NCI-H524 treated with DMSO at 0.1 percent for 48 hours (cell line): ENCODE results near the gene SPDYC.

ENCODE experiments used
- DNase-seq: peaks from one replicate; lab custom pipeline; 2025; lab: John Stamatoyannopoulos, UW

The SPDYC gene

GRCh38 chr11:65170058-65170534, at the start of gene SPDYC:
TSS of gene SPDYC (plus strand) at chr11:65170233. CDS start at chr11:65171358, 1,125 bp downstream.
- no peak for DNase-seq

- no peak for DNase-seq
Measured at GRCh38 chr11:65120831-65121230, 49.2 kb upstream of the SPDYC start.

- DNase-seq = no peak
Measured at GRCh38 chr11:65121447-65121864, 48.6 kb upstream of the SPDYC start.

- DNase-seq = peak; percentile 76
Measured at GRCh38 chr11:65121865-65122696, 48.0 kb upstream of the SPDYC start, which contains the start of the genes FAU and MRPL49. TSS of gene FAU (minus strand) at chr11:65122134. CDS start at chr11:65121813, 321 bp downstream. TSS of gene MRPL49 (plus strand) at chr11:65122321. CDS start at chr11:65122347, 26 bp downstream.

GRCh38 chr11:65124480-65125196, 45.4 kb upstream of the SPDYC start:
- DNase-seq = no peak

- no peak for DNase-seq
Measured at GRCh38 chr11:65125197-65126056, 44.6 kb upstream of the SPDYC start.

- no peak for DNase-seq
Measured at GRCh38 chr11:65126624-65127274, 43.3 kb upstream of the SPDYC start.

- no peak for DNase-seq
Measured at GRCh38 chr11:65127473-65128181, 42.4 kb upstream of the SPDYC start.

GRCh38 chr11:65128182-65129145, 41.6 kb upstream of the SPDYC start:
- DNase-seq = no peak

- DNase-seq = no peak
Measured at GRCh38 chr11:65129649-65130441, 40.2 kb upstream of the SPDYC start.

- DNase-seq = no peak
Measured at GRCh38 chr11:65130631-65131416, 39.2 kb upstream of the SPDYC start.

GRCh38 chr11:65131417-65131776, 38.6 kb upstream of the SPDYC start:
- no peak for DNase-seq

- DNase-seq = no peak
Measured at GRCh38 chr11:65131895-65132237, 38.2 kb upstream of the SPDYC start.

GRCh38 chr11:65132238-65132987, 37.6 kb upstream of the SPDYC start:
- DNase-seq = no peak

- DNase-seq = no peak
Measured at GRCh38 chr11:65132988-65133700, 36.9 kb upstream of the SPDYC start.

- DNase-seq = no peak
Measured at GRCh38 chr11:65133724-65134123, 36.3 kb upstream of the SPDYC start.
